SU-DHL-6 (cell line): ENCODE results near the gene FHOD1.

Experiments used
- CTCF ChIP-seq: fragments of 200-600 bp; sonication (generic); IDR thresholded peaks from one replicate; pipeline ENCODE4 v1.5.1; 2017; ENCODE audit warnings: antibody characterized with exemption, mild to moderate bottlenecking, low read length, moderate library complexity; ENCODE audit not compliant: insufficient read depth, poor library complexity, severe bottlenecking
- EZH2phosphoT487 ChIP-seq: fragments of 200-600 bp; sonication (generic), shearing (Covaris generic); conservative IDR thresholded peaks from 2 replicates; pipeline ENCODE4 v1.6.1; 2018; ENCODE audit warnings: mild to moderate bottlenecking, antibody characterized with exemption, low read length, moderate library complexity, mixed read lengths

- TF ChIP-seq CTCF: no peak
- TF ChIP-seq EZH2phosphoT487: no peak
These were observed 15.9 kb upstream of the FHOD1 start for GRCh38 chr16:67263201-67263600.
